H1 (cell line): Measurements from ENCODE around the gene SMIM41. TPM values are rescaled to one million over a fixed set of nuclear protein-coding genes. Genes with fewer than 3 reads are reported as not detected.

Experiments
- CTCF ChIA-PET: fragments of 300-600 bp; sonication (Branson Sonifier 250); formaldehyde crosslinking; loops from one replicate; lab custom pipeline; 2021; ENCODE audit not compliant: partially characterized antibody; lab: Charles Lee
- POLR2A ChIA-PET: fragments of 300-600 bp; sonication (Branson Sonifier 250); formaldehyde crosslinking; loops from one replicate; lab custom pipeline; 2021; ENCODE audit warnings: inconsistent platforms; ENCODE audit not compliant: partially characterized antibody; lab: Charles Lee
- DNase-seq, 2 experiments: peaks; one replicate each; pipeline versions ENCODE4 v3.0.0 to v3.0.0-alpha.2; 2010 to 2022; ENCODE audit warnings: low spot score in 2 of 2, low read depth in 1 of 2, mixed read lengths in 1 of 2
- FAIRE-seq: peaks from 2 replicates; lab custom pipeline; 2011; peaks lifted over from hg19 to GRCh38; lab: Jason Lieb, UNC
- H2AFZ ChIP-seq: 2 replicates; pipeline ENCODE4 v1.8.1; 2012; ENCODE audit warnings: low read length, inconsistent platforms
- H2AK5ac ChIP-seq: 2 replicates; pipeline ENCODE4 v1.6.1; 2013; ENCODE audit warnings: low read depth, low read length
- H2BK120ac ChIP-seq: replicated peaks from 2 replicates; pipeline ENCODE3; 2013; ENCODE audit warnings: low read depth, low read length, inconsistent platforms
- H2BK12ac ChIP-seq: 2 replicates; pipeline ENCODE4 v1.6.1; 2013; ENCODE audit warnings: low read depth, low read length
- H2BK15ac ChIP-seq: 2 replicates; pipeline ENCODE4 v1.6.1; 2013; ENCODE audit warnings: low read length
- H2BK20ac ChIP-seq: 2 replicates; pipeline ENCODE4 v1.6.1; 2013; ENCODE audit warnings: low read length
- H2BK5ac ChIP-seq: 2 replicates; pipeline ENCODE4 v1.6.1; 2013; ENCODE audit warnings: low read depth, low read length
- H3K14ac ChIP-seq: 2 replicates; pipeline ENCODE4 v1.6.1; 2013; ENCODE audit warnings: inconsistent platforms; ENCODE audit not compliant: insufficient read length
- H3K18ac ChIP-seq: 2 replicates; pipeline ENCODE4 v1.6.1; 2013; ENCODE audit warnings: low read length; ENCODE audit errors: extremely low read depth
- H3K23ac ChIP-seq: 2 replicates; pipeline ENCODE4 v1.6.1; 2013; ENCODE audit warnings: inconsistent platforms; ENCODE audit not compliant: insufficient read length
- H3K23me2 ChIP-seq: 2 replicates; pipeline ENCODE4 v1.6.1; 2013; ENCODE audit warnings: low read depth, low read length
- H3K27ac ChIP-seq: 2 replicates; pipeline ENCODE4 v1.6.1; 2011; ENCODE audit warnings: low read depth, low read length, inconsistent platforms
- H3K27me3 ChIP-seq, 4 experiments: replicated peaks in 1 of 4; 1 replicate in 1 of 4; 2 replicates in 3 of 4; pipeline versions ENCODE4 v1.6.1 to v1.8.1; 2011 to 2013; ENCODE audit warnings: low read length in 3 of 4, mild to moderate bottlenecking in 3 of 4, inconsistent platforms in 2 of 4, mixed read lengths in 2 of 4, moderate library complexity in 1 of 4; ENCODE audit not compliant: control insufficient read depth in 3 of 4, insufficient read depth in 3 of 4; ENCODE audit errors: extremely low read depth in 1 of 4
- H3K36me3 ChIP-seq, 4 experiments: 2 replicates each; pipeline versions ENCODE4 v1.6.1 to v1.8.1; 2011 to 2013; ENCODE audit warnings: mild to moderate bottlenecking in 4 of 4, low read length in 3 of 4, moderate library complexity in 2 of 4, control low read depth in 1 of 4, inconsistent platforms in 1 of 4; ENCODE audit not compliant: insufficient read depth in 4 of 4, control insufficient read depth in 2 of 4
- H3K4ac ChIP-seq: replicated peaks from 2 replicates; pipeline ENCODE3; 2013; ENCODE audit warnings: low read length, low read depth, mixed read lengths, inconsistent platforms; ENCODE audit not compliant: insufficient read length
- H3K4me1 ChIP-seq, 4 experiments: replicated peaks in 1 of 4; 1 replicate in 1 of 4; 2 replicates in 3 of 4; pipeline versions ENCODE4 v1.6.1 to v1.8.1; 2011 to 2013; ENCODE audit warnings: low read length in 3 of 4, inconsistent platforms in 2 of 4, mixed read lengths in 1 of 4; ENCODE audit not compliant: insufficient read depth in 4 of 4, control insufficient read depth in 3 of 4
- H3K4me2 ChIP-seq, 2 experiments: 2 replicates each; pipeline versions ENCODE4 v1.6.1 to v1.8.1; 2011 to 2013; ENCODE audit warnings: low read depth in 2 of 2, low read length in 2 of 2, control low read depth in 1 of 2, inconsistent platforms in 1 of 2, mild to moderate bottlenecking in 1 of 2; ENCODE audit not compliant: insufficient read depth in 1 of 2
- H3K4me3 ChIP-seq, 4 experiments: fragments of 200-600, 300-600 bp in 1 of 4; sonication (generic), shearing (Covaris generic), sonication (Bioruptor Twin) in 1 of 4; 2 replicates each; pipeline versions ENCODE4 v1.5.1 to v1.8.1; 2011 to 2016; ENCODE audit warnings: low read length in 4 of 4, low read depth in 3 of 4, control low read depth in 2 of 4, inconsistent platforms in 2 of 4, mild to moderate bottlenecking in 2 of 4, mixed read lengths in 1 of 4, moderate library complexity in 1 of 4; ENCODE audit not compliant: insufficient read depth in 2 of 4; ENCODE audit errors: extremely low read depth in 1 of 4
- H3K56ac ChIP-seq: replicated peaks from 2 replicates; pipeline ENCODE3; 2013; ENCODE audit warnings: low read depth, mild to moderate bottlenecking, mixed read lengths, low read length, inconsistent platforms; ENCODE audit not compliant: insufficient read length
- H3K79me1 ChIP-seq: 2 replicates; pipeline ENCODE4 v1.6.1; 2013; ENCODE audit warnings: low read depth, low read length, control low read depth
- H3K79me2 ChIP-seq, 2 experiments: 2 replicates each; pipeline versions ENCODE4 v1.6.1 to v1.8.1; 2012 to 2013; ENCODE audit warnings: low read length in 2 of 2, mild to moderate bottlenecking in 2 of 2, inconsistent platforms in 1 of 2; ENCODE audit not compliant: insufficient read depth in 2 of 2, control insufficient read depth in 1 of 2
- H3K9ac ChIP-seq, 4 experiments: replicated peaks in 1 of 4; 1 replicate in 1 of 4; 2 replicates in 3 of 4; pipeline versions ENCODE4 v1.6.1 to v1.8.1; 2011 to 2013; ENCODE audit warnings: low read depth in 3 of 4, low read length in 3 of 4, control low read depth in 2 of 4, mild to moderate bottlenecking in 2 of 4, moderate library complexity in 2 of 4, inconsistent platforms in 1 of 4; ENCODE audit errors: extremely low read depth in 1 of 4
- H3K9me3 ChIP-seq, 2 experiments: 2 replicates each; pipeline versions ENCODE4 v1.6.1 to v1.8.1; 2012 to 2013; ENCODE audit warnings: mild to moderate bottlenecking in 2 of 2, moderate library complexity in 2 of 2, control low read depth in 1 of 2, inconsistent platforms in 1 of 2, low read depth in 1 of 2, low read length in 1 of 2, mixed read lengths in 1 of 2; ENCODE audit not compliant: insufficient read depth in 2 of 2
- H4K20me1 ChIP-seq, 2 experiments: replicated peaks in 1 of 2; 2 replicates each; pipeline versions ENCODE3 to v1.8.1; 2011 to 2013; ENCODE audit warnings: inconsistent platforms in 2 of 2, low read length in 2 of 2, mild to moderate bottlenecking in 1 of 2; ENCODE audit not compliant: insufficient read depth in 2 of 2, control insufficient read depth in 1 of 2
- H4K5ac ChIP-seq: 2 replicates; pipeline ENCODE4 v1.6.1; 2013; ENCODE audit warnings: low read length, low read depth, mixed read lengths, inconsistent platforms; ENCODE audit not compliant: insufficient read length
- H4K8ac ChIP-seq: 2 replicates; pipeline ENCODE4 v1.8.0; 2013; ENCODE audit warnings: mild to moderate bottlenecking, moderate library complexity, low read length, inconsistent platforms; ENCODE audit not compliant: insufficient read depth; ENCODE audit errors: extremely low read depth
- H4K91ac ChIP-seq: replicated peaks from 2 replicates; pipeline ENCODE3; 2013; ENCODE audit warnings: low read length, mixed read lengths, inconsistent platforms; ENCODE audit not compliant: insufficient read length
- BACH1 ChIP-seq: IDR thresholded peaks from 2 replicates; pipeline ENCODE4 v1.6.1; 2012; ENCODE audit warnings: low read length, improper control_type of control experiment
- GTF2F1 ChIP-seq: IDR thresholded peaks from 2 replicates; pipeline ENCODE4 v1.6.1; 2012; ENCODE audit warnings: low read depth, low read length, improper control_type of control experiment, borderline replicate concordance
- KDM1A ChIP-seq: fragments of 200-600, 300-600 bp; sonication (generic); IDR thresholded peaks from 2 replicates; pipeline ENCODE4 v1.7.1; 2016; ENCODE audit warnings: mild to moderate bottlenecking, low read length, borderline replicate concordance
- NRF1 ChIP-seq: IDR thresholded peaks from 2 replicates; pipeline ENCODE4 v1.6.1; 2011; ENCODE audit warnings: mild to moderate bottlenecking, low read depth, low read length, improper control_type of control experiment
- RAD21 ChIP-seq, 2 experiments: IDR thresholded peaks in 1 of 2; conservative IDR thresholded peaks in 1 of 2; 2 replicates each; pipeline ENCODE4 v1.6.1; 2011; ENCODE audit warnings: low read depth in 2 of 2, low read length in 2 of 2, improper control_type of control experiment in 1 of 2, inconsistent platforms in 1 of 2, mild to moderate bottlenecking in 1 of 2, moderate library complexity in 1 of 2
- RNF2 ChIP-seq: fragments of 200-900, 300-1000 bp; sonication (generic); IDR thresholded peaks from 2 replicates; pipeline ENCODE4 v1.7.1; 2016; ENCODE audit warnings: borderline replicate concordance, low read depth, mild to moderate bottlenecking, antibody characterized with exemption, low read length; ENCODE audit not compliant: poor library complexity, severe bottlenecking; ENCODE audit errors: missing control alignments
- SRF ChIP-seq: IDR thresholded peaks from 2 replicates; pipeline ENCODE4 v1.6.1; 2011; ENCODE audit warnings: mild to moderate bottlenecking, low read depth, low read length, moderate library complexity
- TBP ChIP-seq: IDR thresholded peaks from 2 replicates; pipeline ENCODE4 v1.6.1; 2011; ENCODE audit warnings: low read depth, low read length, improper control_type of control experiment
- TEAD4 ChIP-seq: IDR thresholded peaks from 2 replicates; pipeline ENCODE4 v1.6.1; 2012; ENCODE audit warnings: low read depth, low read length, inconsistent platforms, mixed read lengths
- USF2 ChIP-seq: IDR thresholded peaks from 2 replicates; pipeline ENCODE4 v1.6.1; 2011; ENCODE audit warnings: low read length, improper control_type of control experiment
- WGBS, 2 experiments: shearing (Covaris generic) in 1 of 2; methylation state at CpG; one replicate each; pipeline versions ENCODE4 v1.1.6 to v1.1.7; 2013 to 2015; ENCODE audit warnings: low lambda C conversion rate in 2 of 2, mixed read lengths in 2 of 2, inconsistent platforms in 1 of 2, low coverage in 1 of 2, missing lambda C conversion rate in 1 of 2; ENCODE audit not compliant: insufficient replicate concordance in 2 of 2, insufficient coverage in 1 of 2, insufficient read length in 1 of 2; ENCODE audit errors: extremely low coverage in 1 of 2, missing lambda C conversion rate in 1 of 2; 5-methylcytosine and 5-hydroxymethylcytosine counted together
- polyA plus RNA-seq, 7 experiments: library from polyadenylated mRNA; depleted of rRNA in 3 of 7; stranded (reverse) in 5 of 7; unstranded in 2 of 7; fragments of >200 nt in 5 of 7; fragments of 200-250 nt in 2 of 7; gene quantifications; 1 replicate in 5 of 7; 2 replicates in 1 of 7; 4 replicates in 1 of 7; pipeline versions ENCODE4 v1.2.1 to v1.2.3, GENCODE V29; 2011 to 2013; ENCODE audit warnings: missing spikeins in 2 of 7, mixed read lengths in 2 of 7
- total RNA-seq: library from RNA; stranded (reverse); fragmentation: NEBNext Ultra II Directional; extraction: Animal tissue kit (Norgen Biotek cat#: 25700); gene quantifications from 2 replicates; pipeline ENCODE4 v1.2.1, GENCODE V29; 2021

The SMIM41 gene
- total and polyA plus RNA-seq, 2 of the 8 experiments (the other 6 are each of a cell fraction or from before 2014, with no cell fraction given): 0.28 to 0.98 TPM

- no peak overlapping the region for H3K18ac ChIP-seq
- 61% methylated on average over 11 of the region's 11 CpGs; no CpG with 5 or more reads in 1 of the 2 experiments for WGBS, 2 experiments
- peaks cover 5 to 37% (median 14%) of the 10 kb centered on the region in 4 experiments; a peak in 6 of 7 replicates for H3K4me1 ChIP-seq
- H4K8ac ChIP-seq: peak overlapping the region; percentile 39; the same call in 1 of the 2 replicates
- no peak overlapping the region; a peak in 1 of 7 replicates for H3K9ac ChIP-seq
- no peak overlapping the region for H3K4me3 ChIP-seq
- no peak overlapping the region for H2AK5ac ChIP-seq
- H2BK15ac ChIP-seq: peak overlapping the region; percentile 84; the same call in 1 of the 2 replicates
- CTCF ChIA-PET: interaction anchor here (0.8 to 34.1 kb wide), 24 partner anchors 8 to 108 kb away, joined by 3 to 1022 read pairs (median 8); partner anchors contain the start of genes ATG101 and NR4A1
- H3K9me3 ChIP-seq: no peaks in the 10 kb centered on the region
- H3K23ac ChIP-seq: no peak overlapping the region
- H4K91ac ChIP-seq: peak overlapping the region; percentile 0
- no peak overlapping the region for H2BK5ac ChIP-seq
- no peak overlapping the region for H3K14ac ChIP-seq
- H3K79me2 ChIP-seq: no peaks in the 10 kb centered on the region
- no peak overlapping the region for H3K4me2 ChIP-seq
- no peak overlapping the region for H2BK20ac ChIP-seq
- no peak overlapping the region for H4K5ac ChIP-seq
- FAIRE-seq: peak; percentile 88
- H3K79me1 ChIP-seq: no peaks in the 10 kb centered on the region
- H3K36me3 ChIP-seq: no peaks in the 10 kb centered on the region; a peak in 1 of 8 replicates
- H2AFZ ChIP-seq: no peak overlapping the region
- peaks cover 0 to 14% (median 1%) of the 10 kb centered on the region in 4 experiments; a peak in 5 of 7 replicates for H3K27me3 ChIP-seq
- no peak overlapping the region for H3K4ac ChIP-seq
- no peak overlapping the region for H3K27ac ChIP-seq
- no peak overlapping the region for H3K56ac ChIP-seq
- H3K23me2 ChIP-seq: peaks cover 8% of the 10 kb centered on the region; the same call in 1 of the 2 replicates
- POLR2A ChIA-PET: interaction anchor here (1.5 to 7.7 kb wide), 3 partner anchors 13 to 194 kb away, joined by 3 to 82 read pairs (median 17); partner anchors contain the start of gene ATG101
- H2BK12ac ChIP-seq: peak overlapping the region; percentile 75; the same call in 1 of the 2 replicates
- peaks cover 0 to 6% of the 10 kb centered on the region in 2 experiments for H4K20me1 ChIP-seq
- DNase-seq: peak in 1 of 2 experiments; percentile 85
- no peak overlapping the region for H2BK120ac ChIP-seq
- TF ChIP-seq TEAD4 (no peak), NRF1 (no peak), RNF2 (no peak), GTF2F1 (no peak), SRF (no peak), RAD21 (IDR thresholded peaks at IDR 0.05 in 1 of 2, conservative IDR thresholded peaks at IDR 0.05 in 1 of 2; ENCODE audit: low read depth in 2 of 2, low read length in 2 of 2) (peak; percentile 82), KDM1A (no peak), BACH1 (peak; percentile 44; the same call in 1 of the 2 replicates), USF2 (no peak), TBP (no peak)
Observed at GRCh38 chr12:52082988-52083637, 3.6 kb downstream of the SMIM41 start.
